ENCODE measurements around the gene EVC. TPM values are rescaled to one million over a fixed set of nuclear protein-coding genes. Genes with fewer than 3 reads are reported as not detected.
A peak's percentile ranks its signal among the peaks of the same experiment; 100 is the strongest.
"Not testable (repeated sequence)": the region's sequence is repeated elsewhere in the genome, so short reads cannot be mapped to it uniquely, and the experiment has no call there.

Gene EVC
- total RNA-seq, 1 donor from 2014 or later = 9.5 TPM

- no peaks in the 10 kb centered on the region for H3K36me3 ChIP-seq (ENCODE audit: control insufficient read depth, insufficient read depth, low read length)
- no peak for FAIRE-seq
Observed at GRCh38 chr4:5851637-5852301, 140.8 kb downstream of the EVC start.

GRCh38 chr4:5852523-5853202 is 141.7 kb downstream of the EVC start:
- TF ChIP-seq CTCF (IDR thresholded peaks at IDR 0.05; ENCODE audit: insufficient read depth, low read length, severe bottlenecking) = no peak
- Histone ChIP-seq H3K27me3 (ENCODE audit: control insufficient read depth, insufficient read depth, low read length) (no peaks in the 10 kb centered on the region), H3K36me3 (ENCODE audit: control insufficient read depth, insufficient read depth, low read length) (no peaks in the 10 kb centered on the region), H3K4me3 (ENCODE audit: low read depth, low read length) (no peak overlapping the region)
- FAIRE-seq = no peak
- DNase-seq (ENCODE audit: low read depth) = no peak

More at GRCh38 chr4:5851637-5852301, 140.8 kb downstream of the EVC start:
- no peaks in the 10 kb centered on the region for H3K27me3 ChIP-seq (ENCODE audit: control insufficient read depth, insufficient read depth, low read length)
- no peak overlapping the region for H3K4me3 ChIP-seq (ENCODE audit: low read depth, low read length)
- no peak for TF ChIP-seq CTCF (IDR thresholded peaks at IDR 0.05; ENCODE audit: insufficient read depth, low read length, severe bottlenecking)
- DNase-seq (ENCODE audit: low read depth) = no peak

- Histone ChIP-seq H3K27me3 (ENCODE audit: control insufficient read depth, insufficient read depth, low read length) (no peaks in the 10 kb centered on the region), H3K4me3 (ENCODE audit: low read depth, low read length) (no peak overlapping the region), H3K36me3 (ENCODE audit: control insufficient read depth, insufficient read depth, low read length) (no peaks in the 10 kb centered on the region)
- TF ChIP-seq CTCF (IDR thresholded peaks at IDR 0.05; ENCODE audit: insufficient read depth, low read length, severe bottlenecking) = no peak
- FAIRE-seq (no peak), DNase-seq (ENCODE audit: low read depth) (no peak)
Observed at GRCh38 chr4:5854929-5855328, 143.9 kb downstream of the EVC start.

- H3K36me3 ChIP-seq (ENCODE audit: control insufficient read depth, insufficient read depth, low read length); H3K4me3 ChIP-seq (ENCODE audit: low read depth, low read length); FAIRE-seq; H3K27me3 ChIP-seq (ENCODE audit: control insufficient read depth, insufficient read depth, low read length); DNase-seq (ENCODE audit: low read depth): not testable (repeated sequence)
Observed at GRCh38 chr4:5856362-5856761, 145.4 kb downstream of the EVC start.

- H3K36me3 ChIP-seq (ENCODE audit: control insufficient read depth, insufficient read depth, low read length) = no peaks in the 10 kb centered on the region
- no peaks in the 10 kb centered on the region for H3K27me3 ChIP-seq (ENCODE audit: control insufficient read depth, insufficient read depth, low read length)
- FAIRE-seq (no peak), DNase-seq (ENCODE audit: low read depth) (no peak)
- TF ChIP-seq CTCF (IDR thresholded peaks at IDR 0.05; ENCODE audit: insufficient read depth, low read length, severe bottlenecking) = no peak
- no peak overlapping the region for H3K4me3 ChIP-seq (ENCODE audit: low read depth, low read length)
Observed at GRCh38 chr4:5857199-5857598, 146.2 kb downstream of the EVC start.

- DNase-seq (ENCODE audit: low read depth) = peak; percentile 11
- no peaks in the 10 kb centered on the region for H3K36me3 ChIP-seq (ENCODE audit: control insufficient read depth, insufficient read depth, low read length)
- H3K4me3 ChIP-seq (ENCODE audit: low read depth, low read length) = no peak overlapping the region
- no peak for TF ChIP-seq CTCF (IDR thresholded peaks at IDR 0.05; ENCODE audit: insufficient read depth, low read length, severe bottlenecking)
- peak; percentile 64 for FAIRE-seq
- no peaks in the 10 kb centered on the region for H3K27me3 ChIP-seq (ENCODE audit: control insufficient read depth, insufficient read depth, low read length)
Observed at GRCh38 chr4:5858020-5858769, 147.2 kb downstream of the EVC start.
